ENCODE results near the gene JTB. TPM values are rescaled to one million over a fixed set of nuclear protein-coding genes. Genes with fewer than 3 reads are reported as not detected.

JTB gene
- total RNA-seq (100 to 1,000 TPM; 142 to 148 TPM), polyA plus RNA-seq (ENCODE audit: insufficient read length in 6 of 6) (10 to 100 TPM; 79.5 to 91.7 (median 83.2) TPM)
- long read RNA-seq, donor 1, transcript JTB-203 (4 exons, 1,216 nt) = minor isoform, 5 of 95 reads
- long read RNA-seq, donor 1, transcript JTB-201 (5 exons, 1,287 nt) = major isoform, 81 of 95 reads
- long read RNA-seq, donor 1, partial matches to known transcripts = 9 of 95 reads
- long read RNA-seq, donor 1, other reads (novel, unspliced or antisense) = 0 of 95 reads
- long read RNA-seq, donor 2, transcript JTB-201 (5 exons, 1,287 nt) = major isoform, 48 of 48 reads
- long read RNA-seq, donor 2, partial matches to known transcripts = 0 of 48 reads
- long read RNA-seq, donor 2, other reads (novel, unspliced or antisense) = 0 of 48 reads
- long read RNA-seq, donor 3, transcript JTB-201 (5 exons, 1,287 nt) = major isoform, 27 of 37 reads
- long read RNA-seq, donor 3, partial matches to known transcripts = 7 of 37 reads
- long read RNA-seq, donor 3, other reads (novel, unspliced or antisense) = 0 of 37 reads
- long read RNA-seq, donor 4, transcript JTB-203 (4 exons, 1,216 nt) = minor isoform, 6 of 268 reads
- long read RNA-seq, donor 4, transcript JTB-201 (5 exons, 1,287 nt) = major isoform, 241 of 268 reads
- long read RNA-seq, donor 4, partial matches to known transcripts = 7 of 268 reads
- long read RNA-seq, donor 4, other reads (novel, unspliced or antisense) = 14 of 268 reads
- long read RNA-seq, donor 5, transcript JTB-201 (5 exons, 1,287 nt) = major isoform, 49 of 54 reads
- long read RNA-seq, donor 5, partial matches to known transcripts = 5 of 54 reads
- long read RNA-seq, donor 5, other reads (novel, unspliced or antisense) = 0 of 54 reads
- long read RNA-seq, donor 6, transcript JTB-201 (5 exons, 1,287 nt) = major isoform, 35 of 46 reads
- long read RNA-seq, donor 6, transcript JTB-203 (4 exons, 1,216 nt) = minor isoform, 6 of 46 reads
- long read RNA-seq, donor 6, partial matches to known transcripts = 5 of 46 reads
- long read RNA-seq, donor 6, other reads (novel, unspliced or antisense) = 0 of 46 reads
- long read RNA-seq, donor 7, transcript JTB-201 (5 exons, 1,287 nt) = major isoform, 22 of 23 reads
- long read RNA-seq, donor 7, partial matches to known transcripts = 0 of 23 reads
- long read RNA-seq, donor 7, other reads (novel, unspliced or antisense) = 0 of 23 reads
- long read RNA-seq, donor 8, transcript JTB-201 (5 exons, 1,287 nt) = major isoform, 32 of 39 reads
- long read RNA-seq, donor 8, partial matches to known transcripts = 5 of 39 reads
- long read RNA-seq, donor 8, other reads (novel, unspliced or antisense) = 0 of 39 reads
- long read RNA-seq, donor 9 = 0 reads
- long read RNA-seq, donor 10, transcript JTB-201 (5 exons, 1,287 nt) = major isoform, 304 of 327 reads
- long read RNA-seq, donor 10, transcript JTB-203 (4 exons, 1,216 nt) = minor isoform, 6 of 327 reads
- long read RNA-seq, donor 10, partial matches to known transcripts = 8 of 327 reads
- long read RNA-seq, donor 10, other reads (novel, unspliced or antisense) = 8 of 327 reads
- long read RNA-seq, donor 11, transcript JTB-201 (5 exons, 1,287 nt) = major isoform, 56 of 71 reads
- long read RNA-seq, donor 11, transcript JTB-203 (4 exons, 1,216 nt) = minor isoform, 5 of 71 reads
- long read RNA-seq, donor 11, partial matches to known transcripts = 10 of 71 reads
- long read RNA-seq, donor 11, other reads (novel, unspliced or antisense) = 0 of 71 reads
- long read RNA-seq, donor 12, transcript JTB-201 (5 exons, 1,287 nt) = major isoform, 41 of 42 reads
- long read RNA-seq, donor 12, partial matches to known transcripts = 0 of 42 reads
- long read RNA-seq, donor 12, other reads (novel, unspliced or antisense) = 0 of 42 reads

- ATAC-seq = peak; percentile 99
- H3K4me1 ChIP-seq = peaks cover 15 to 50% of the 10 kb centered on the region in 2 donors
- H3K9me3 ChIP-seq = no peaks in the 10 kb centered on the region
- peak within 1 kb of the TSS; percentile 98 to 99 for H3K4me3 ChIP-seq
- intact Hi-C loops (cut with DNase I) = no loop called here
- DNase-seq = peak in 3 of 4 donors; percentile 87 to 97 (median 94)
- peak within 1 kb of the TSS; percentile 90 for H3K27ac ChIP-seq
- TF ChIP-seq, protein P1, sequence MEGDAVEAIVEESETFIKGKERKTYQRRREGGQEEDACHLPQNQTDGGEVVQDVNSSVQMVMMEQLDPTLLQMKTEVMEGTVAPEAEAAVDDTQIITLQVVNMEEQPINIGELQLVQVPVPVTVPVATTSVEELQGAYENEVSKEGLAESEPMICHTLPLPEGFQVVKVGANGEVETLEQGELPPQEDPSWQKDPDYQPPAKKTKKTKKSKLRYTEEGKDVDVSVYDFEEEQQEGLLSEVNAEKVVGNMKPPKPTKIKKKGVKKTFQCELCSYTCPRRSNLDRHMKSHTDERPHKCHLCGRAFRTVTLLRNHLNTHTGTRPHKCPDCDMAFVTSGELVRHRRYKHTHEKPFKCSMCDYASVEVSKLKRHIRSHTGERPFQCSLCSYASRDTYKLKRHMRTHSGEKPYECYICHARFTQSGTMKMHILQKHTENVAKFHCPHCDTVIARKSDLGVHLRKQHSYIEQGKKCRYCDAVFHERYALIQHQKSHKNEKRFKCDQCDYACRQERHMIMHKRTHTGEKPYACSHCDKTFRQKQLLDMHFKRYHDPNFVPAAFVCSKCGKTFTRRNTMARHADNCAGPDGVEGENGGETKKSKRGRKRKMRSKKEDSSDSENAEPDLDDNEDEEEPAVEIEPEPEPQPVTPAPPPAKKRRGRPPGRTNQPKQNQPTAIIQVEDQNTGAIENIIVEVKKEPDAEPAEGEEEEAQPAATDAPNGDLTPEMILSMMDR (IDR thresholded peaks at IDR 0.05) = no peak
- H3K27me3 ChIP-seq = no peaks in the 10 kb centered on the region
- H3K36me3 ChIP-seq = peaks cover 0 to 57% of the 10 kb centered on the region in 2 donors
Measured at GRCh38 chr1:153977250-153978240, at the start of gene JTB. Gene JTB, minus strand, starts transcription at chr1:153977674. Its CDS starts 422 bp downstream, at chr1:153977252.

DNA sequence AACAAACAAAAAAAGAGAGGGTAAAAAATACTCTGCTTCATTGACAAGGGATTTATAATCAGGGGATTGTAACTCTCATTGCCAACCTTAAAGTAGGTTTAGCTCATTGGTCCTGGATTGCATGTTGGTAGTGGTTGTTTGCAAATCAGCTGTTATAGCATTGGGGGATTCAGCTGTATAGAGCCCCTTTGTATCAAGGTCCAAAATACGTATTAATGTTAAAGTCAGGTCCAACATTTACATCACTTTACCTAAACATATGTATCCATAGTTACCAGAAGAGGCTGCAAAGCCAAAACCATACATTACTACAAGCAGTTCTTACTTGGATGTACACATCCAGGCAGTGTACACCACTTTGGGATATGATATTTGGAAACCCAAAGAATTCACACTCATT is 42.5 kb upstream of the JTB start:
- DNase-seq (no peak), ATAC-seq (no peak)
- TF ChIP-seq, protein P1 (IDR thresholded peaks at IDR 0.05) = no peak
- Histone ChIP-seq H3K27ac (no peak overlapping the region), H3K4me3 (no peak overlapping the region), H3K4me1 (no peaks in the 10 kb centered on the region), H3K36me3 (no peaks in the 10 kb centered on the region), H3K27me3 (no peaks in the 10 kb centered on the region), H3K9me3 (no peaks in the 10 kb centered on the region)
- intact Hi-C loops (cut with DNase I) = no loop called here

DNA sequence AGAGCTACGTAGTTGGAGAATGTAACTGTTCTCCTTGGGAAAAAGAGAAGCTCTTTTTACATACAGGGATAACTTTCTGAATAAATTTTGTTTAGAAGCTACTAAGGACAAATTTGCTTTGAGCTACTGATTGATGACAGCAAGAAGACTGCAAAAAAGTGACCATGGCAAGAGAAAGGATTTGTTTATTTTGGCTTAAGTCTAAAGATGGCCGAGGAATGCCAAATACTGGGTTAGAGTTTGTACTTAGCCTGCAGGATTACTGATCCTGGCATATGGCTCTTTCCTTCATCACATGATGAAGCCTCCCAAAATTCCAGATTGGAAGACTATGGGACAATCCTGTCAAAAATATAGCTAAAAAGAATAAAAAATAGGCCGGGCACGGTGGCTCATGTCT is 41.8 kb upstream of the JTB start:
- intact Hi-C loops (cut with DNase I) = no loop called here
- Histone ChIP-seq H3K9me3 (no peaks in the 10 kb centered on the region), H3K4me3 (no peak overlapping the region), H3K27me3 (no peaks in the 10 kb centered on the region), H3K4me1 (no peaks in the 10 kb centered on the region), H3K27ac (no peak overlapping the region), H3K36me3 (no peaks in the 10 kb centered on the region)
- no peak for DNase-seq
- TF ChIP-seq, protein P1 (IDR thresholded peaks at IDR 0.05) = no peak
- no peak for ATAC-seq
